GM21367 (cell line): ENCODE data around the gene OXTR.
"Not testable (repeated sequence)": the region's sequence is repeated elsewhere in the genome, so short reads cannot be mapped to it uniquely, and the experiment has no call there.

Experiments used
- ATAC-seq: cut with Tn5 transposase; IDR thresholded peaks from one replicate; pipeline ENCODE4 v1.9.1; 2021; ENCODE audit not compliant: unreplicated experiment

OXTR gene

GRCh38 chr3:8743021-8743601 is 26.3 kb downstream of the OXTR start:
- ATAC-seq, result no peak

- no peak for ATAC-seq
Observed at GRCh38 chr3:8741581-8742261, 27.7 kb downstream of the OXTR start.

- ATAC-seq, result no peak
Observed at GRCh38 chr3:8739757-8740504, 29.5 kb downstream of the OXTR start.

GRCh38 chr3:8738639-8739038 is 30.8 kb downstream of the OXTR start:
- ATAC-seq, result no peak

- no peak for ATAC-seq
Observed at GRCh38 chr3:8737823-8738222, 31.6 kb downstream of the OXTR start.

- ATAC-seq, result no peak
Observed at GRCh38 chr3:8737301-8737700, 32.1 kb downstream of the OXTR start.

GRCh38 chr3:8736436-8736835 is 33.0 kb downstream of the OXTR start:
- ATAC-seq, result no peak

GRCh38 chr3:8734908-8735307 is 34.5 kb downstream of the OXTR start:
- no peak for ATAC-seq

GRCh38 chr3:8734137-8734878 is 35.1 kb downstream of the OXTR start:
- ATAC-seq, result no peak

GRCh38 chr3:8733332-8734094 is 35.9 kb downstream of the OXTR start, which contains the start of gene CAV3:
CAV3 (plus strand) TSS chr3:8733802; CDS start chr3:8733877, 75 bp downstream.
- no peak for ATAC-seq

GRCh38 chr3:8732413-8732812 is 37.0 kb downstream of the OXTR start:
- ATAC-seq, result no peak

- no peak for ATAC-seq
Observed at GRCh38 chr3:8730656-8731055, 38.8 kb downstream of the OXTR start.

- no peak for ATAC-seq
Observed at GRCh38 chr3:8729479-8729878, 39.9 kb downstream of the OXTR start.

GRCh38 chr3:8727605-8728512 is 41.6 kb downstream of the OXTR start:
- no peak for ATAC-seq

GRCh38 chr3:8724108-8724752 is 45.2 kb downstream of the OXTR start:
- ATAC-seq, result no peak

GRCh38 chr3:8723612-8724011 is 45.8 kb downstream of the OXTR start:
- no peak for ATAC-seq

GRCh38 chr3:8722808-8723207 is 46.6 kb downstream of the OXTR start:
- no peak for ATAC-seq

- not testable (repeated sequence) for ATAC-seq
Observed at GRCh38 chr3:8715757-8716156, 53.7 kb downstream of the OXTR start.
